MV-4-11 (cell line): ENCODE results near the gene VPS26C.

Experiments
- DNase-seq: peaks from one replicate; lab custom pipeline; 2025; lab: John Stamatoyannopoulos, UW

Gene VPS26C

GRCh38 chr21:37264808-37265207 lies 2.3 kb downstream of the VPS26C start:
- DNase-seq, result no peak

- DNase-seq, result no peak
Observed at GRCh38 chr21:37263827-37264600, 3.1 kb downstream of the VPS26C start.

GRCh38 chr21:37259426-37259825 lies 7.7 kb downstream of the VPS26C start:
- DNase-seq, result no peak

- DNase-seq, result peak; percentile 69
Observed at GRCh38 chr21:37257967-37258877, 8.9 kb downstream of the VPS26C start.

GRCh38 chr21:37257511-37257966 lies 9.6 kb downstream of the VPS26C start:
- DNase-seq, result peak; percentile 52

GRCh38 chr21:37253991-37254390 lies 13.1 kb downstream of the VPS26C start:
- DNase-seq, result no peak

GRCh38 chr21:37251294-37251634 lies 15.9 kb downstream of the VPS26C start:
- DNase-seq, result peak; percentile 92

GRCh38 chr21:37249112-37249904 lies 17.8 kb downstream of the VPS26C start:
- DNase-seq, result no peak

GRCh38 chr21:37248298-37248697 lies 18.8 kb downstream of the VPS26C start:
- no peak for DNase-seq

- DNase-seq, result no peak
Observed at GRCh38 chr21:37245151-37245550, 22.0 kb downstream of the VPS26C start.

- DNase-seq, result peak; percentile 44
Observed at GRCh38 chr21:37244501-37245095, 22.5 kb downstream of the VPS26C start.

GRCh38 chr21:37243961-37244360 lies 23.2 kb downstream of the VPS26C start:
- no peak for DNase-seq

- DNase-seq, result no peak
Observed at GRCh38 chr21:37241426-37241825, 25.7 kb downstream of the VPS26C start.

GRCh38 chr21:37240978-37241377 lies 26.2 kb downstream of the VPS26C start:
- DNase-seq, result no peak

- no peak for DNase-seq
Observed at GRCh38 chr21:37237764-37238163, 29.4 kb downstream of the VPS26C start.

GRCh38 chr21:37237346-37237745 lies 29.8 kb downstream of the VPS26C start:
- DNase-seq, result no peak

- no peak for DNase-seq
Observed at GRCh38 chr21:37233551-37234146, 33.5 kb downstream of the VPS26C start.

GRCh38 chr21:37232274-37233018 lies 34.7 kb downstream of the VPS26C start:
- DNase-seq, result no peak

- DNase-seq, result no peak
Observed at GRCh38 chr21:37231671-37232070, 35.5 kb downstream of the VPS26C start.

- DNase-seq, result no peak
Observed at GRCh38 chr21:37231249-37231645, 35.9 kb downstream of the VPS26C start.
